Hematopoietic multipotent progenitor cell treated with erythropoietin and hydrocortisone succinate and interleukin-3 and kit ligand, for 8 days (in vitro differentiated cells): ENCODE results near the gene WNT2.
A peak's percentile ranks its signal among the peaks of the same experiment; 100 is the strongest.

ENCODE experiments used
- DNase-seq: peaks from one replicate; pipeline ENCODE4 v3.0.0-alpha.2; 2015

The WNT2 gene

GRCh38 chr7:117322741-117323304 is at the start of gene WNT2:
Gene WNT2 (minus strand): TSS chr7:117323058. CDS start chr7:117322989, 69 bp downstream.
- DNase-seq: no peak

DNA sequence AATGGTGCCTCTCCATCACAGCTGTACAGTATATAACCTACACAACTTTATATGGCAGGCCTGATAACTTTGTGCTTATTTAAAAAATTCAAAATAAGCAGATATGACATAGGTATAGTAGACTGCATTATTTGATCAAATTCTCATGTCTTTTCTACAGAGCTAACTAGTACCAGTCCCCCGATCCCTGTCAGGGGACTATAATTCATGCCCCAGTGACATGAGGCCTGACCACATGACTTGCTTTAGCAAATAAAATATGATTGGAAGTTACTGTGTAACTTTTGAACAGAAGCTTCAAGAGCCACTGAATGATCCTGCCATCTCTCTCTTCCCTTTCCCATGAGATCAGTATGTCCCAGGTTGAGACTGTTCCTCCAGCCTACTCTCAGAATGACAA is 49.2 kb upstream of the WNT2 start:
- DNase-seq: no peak

- DNase-seq: no peak
Measured at GRCh38 chr7:117364339-117365080, 41.7 kb upstream of the WNT2 start.

GRCh38 chr7:117362294-117362888 is 39.5 kb upstream of the WNT2 start:
- DNase-seq: no peak

DNA sequence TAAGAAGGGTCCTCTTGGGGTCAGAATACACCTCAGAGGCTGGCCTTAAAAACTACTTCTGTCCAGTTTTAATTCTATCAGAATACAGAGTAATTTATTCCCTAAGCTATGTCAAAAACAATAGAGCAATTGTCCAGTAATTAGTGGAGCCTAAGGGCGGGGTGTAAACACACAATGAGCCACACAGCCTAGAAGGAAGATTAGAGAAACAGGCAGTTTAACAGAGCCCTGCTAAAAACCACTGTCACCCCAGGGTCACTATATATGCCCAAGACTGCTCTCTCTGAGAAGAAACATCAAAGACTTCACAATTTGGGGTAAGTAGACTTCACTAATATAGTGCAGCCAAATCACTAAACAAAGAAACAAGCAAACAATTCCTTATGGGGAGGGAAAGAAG is 27.2 kb upstream of the WNT2 start:
- DNase-seq: no peak

DNA sequence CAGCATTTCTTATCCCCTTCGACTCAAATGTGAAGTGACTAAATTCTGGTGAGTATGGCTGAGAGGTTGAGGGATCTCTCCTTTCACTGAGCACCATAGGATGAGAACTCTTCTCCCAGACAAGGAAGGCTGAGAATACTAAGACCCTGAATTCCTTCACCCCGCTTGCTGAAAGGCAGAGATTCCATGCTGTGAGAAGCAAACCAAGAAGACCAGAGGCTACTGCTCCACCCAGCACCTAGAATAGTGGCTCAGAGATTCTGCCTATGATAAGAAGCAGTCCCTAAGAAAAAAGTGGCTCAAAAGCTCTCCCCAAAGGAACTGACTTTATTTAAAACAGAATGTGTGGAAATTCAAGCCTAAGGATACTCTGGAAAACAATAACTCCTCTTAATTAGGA is 26.7 kb upstream of the WNT2 start:
- no peak for DNase-seq

GRCh38 chr7:117347962-117348672 is 25.3 kb upstream of the WNT2 start:
- DNase-seq: no peak

DNA sequence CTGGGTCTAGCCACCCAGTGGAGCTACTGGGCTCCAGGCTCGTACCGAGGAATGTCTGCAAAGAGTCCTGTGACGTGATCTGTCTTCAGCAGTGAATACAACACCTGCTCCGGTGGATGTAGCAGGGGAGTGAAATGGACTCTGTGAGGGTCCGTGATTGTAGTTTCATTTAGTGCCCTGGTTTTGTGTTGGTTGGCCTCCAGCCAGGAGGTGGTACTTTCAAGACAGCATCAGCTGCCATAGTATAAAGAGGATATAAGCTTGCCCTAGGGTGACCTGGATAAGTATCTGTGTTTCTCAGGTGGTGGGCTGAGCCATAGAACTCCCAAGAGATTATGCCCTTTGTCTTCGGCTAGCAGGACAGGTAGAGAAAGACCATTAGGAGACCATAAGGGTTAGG is 24.6 kb upstream of the WNT2 start:
- DNase-seq: no peak

GRCh38 chr7:117346161-117346560 is 23.3 kb upstream of the WNT2 start:
- no peak for DNase-seq

GRCh38 chr7:117338020-117338419 is 15.2 kb upstream of the WNT2 start:
- DNase-seq: peak; percentile 3

DNA sequence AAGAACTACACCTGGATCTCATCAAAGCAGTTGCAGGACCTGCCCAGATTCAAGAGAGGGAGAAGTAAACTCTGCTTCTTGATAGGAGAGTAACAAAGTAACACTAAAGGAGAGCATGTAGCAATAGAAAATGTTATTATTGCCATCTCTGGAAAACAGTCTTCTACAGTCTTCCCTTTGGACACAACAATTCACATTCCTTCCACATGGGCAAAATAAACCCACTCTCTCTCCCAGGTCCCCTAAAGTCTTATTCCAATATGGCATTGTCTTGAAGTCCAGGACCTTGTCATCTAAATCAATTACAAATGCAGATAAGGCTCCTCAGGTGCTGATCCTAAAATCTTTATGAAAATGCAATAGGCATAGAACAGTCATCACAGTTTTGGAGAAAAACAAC is 10.3 kb upstream of the WNT2 start:
- DNase-seq: no peak

DNA sequence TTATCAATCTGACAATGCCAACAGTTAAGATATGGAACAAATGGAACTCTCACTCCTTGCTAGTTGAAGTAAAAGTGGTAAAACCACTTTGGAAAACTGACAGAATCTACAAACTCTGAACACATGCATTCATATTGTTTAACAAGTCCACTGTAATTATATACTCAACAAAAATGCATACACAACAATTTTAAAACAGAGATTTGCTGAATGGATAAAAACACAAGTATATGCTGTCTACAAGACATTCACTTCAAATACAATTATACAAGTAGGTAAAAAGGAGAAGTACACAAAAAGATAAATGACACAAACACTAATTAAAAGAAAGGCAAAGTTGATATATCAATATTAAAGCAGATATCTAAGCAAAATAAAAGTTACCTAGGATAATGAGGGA is 9.2 kb upstream of the WNT2 start:
- DNase-seq: no peak

DNA sequence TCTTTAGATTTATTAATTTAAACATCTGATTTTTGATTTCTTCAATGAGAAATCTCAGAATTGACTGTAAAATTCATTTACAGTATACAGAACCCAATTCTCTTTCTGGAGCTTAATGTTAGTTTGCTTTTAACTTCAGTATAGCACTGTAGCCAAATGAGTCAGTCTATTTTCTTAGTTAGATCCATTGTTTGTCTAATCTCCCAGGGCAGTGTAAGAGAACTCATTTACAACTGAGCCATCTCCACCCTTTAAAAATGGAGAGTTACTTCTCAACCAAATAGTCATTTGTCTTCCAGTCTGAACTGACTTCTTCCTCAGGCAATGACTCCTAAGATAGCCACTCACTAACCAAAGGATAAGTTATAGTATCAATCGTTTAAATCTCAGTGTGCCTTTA is 3.0 kb upstream of the WNT2 start:
- DNase-seq: no peak

GRCh38 chr7:117324960-117325359 is 2.1 kb upstream of the WNT2 start:
- no peak for DNase-seq

DNA sequence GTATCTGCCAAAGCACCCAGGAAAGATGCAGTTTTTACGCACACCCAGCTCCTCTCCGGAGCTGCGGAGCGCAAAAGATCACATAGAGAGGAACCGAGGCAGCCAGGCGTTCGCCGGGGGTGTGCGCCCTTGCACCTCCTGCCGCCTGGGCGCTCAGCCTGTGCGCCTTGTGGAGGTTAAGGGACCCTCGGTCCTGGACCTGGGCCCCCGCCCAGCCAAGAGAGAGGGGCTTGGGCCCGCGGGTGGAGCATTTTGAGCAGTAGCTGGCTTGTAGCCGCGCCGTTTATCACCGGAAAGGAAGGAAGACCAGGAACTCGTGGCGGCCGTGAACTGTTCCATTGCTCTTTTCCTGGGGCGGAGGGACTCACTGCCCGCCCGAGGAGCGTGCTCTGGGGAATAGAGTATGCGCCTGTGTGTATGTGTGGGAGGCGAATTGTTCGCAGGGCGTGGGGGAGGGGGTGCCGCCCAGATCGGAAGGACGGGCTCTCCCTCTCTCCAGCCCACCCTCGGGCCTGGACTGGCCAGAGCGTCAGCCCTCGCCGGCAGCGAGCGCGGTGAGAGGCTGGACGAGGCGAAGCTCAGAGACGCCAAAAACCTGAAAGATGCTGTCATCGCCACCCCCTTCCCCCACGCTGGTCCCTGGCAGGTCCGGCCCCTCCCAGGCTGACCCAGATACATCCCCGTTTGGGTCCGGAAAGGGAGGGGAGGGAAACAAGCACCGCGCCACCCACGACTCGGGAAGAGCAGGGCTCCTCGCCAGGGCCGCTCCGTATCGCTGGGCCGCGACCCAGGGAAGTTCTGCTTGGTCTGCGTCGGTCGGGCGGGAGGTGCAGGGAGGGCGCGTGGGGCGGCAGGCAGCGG is 1.2 kb upstream of the WNT2 start:
- DNase-seq: no peak

DNA sequence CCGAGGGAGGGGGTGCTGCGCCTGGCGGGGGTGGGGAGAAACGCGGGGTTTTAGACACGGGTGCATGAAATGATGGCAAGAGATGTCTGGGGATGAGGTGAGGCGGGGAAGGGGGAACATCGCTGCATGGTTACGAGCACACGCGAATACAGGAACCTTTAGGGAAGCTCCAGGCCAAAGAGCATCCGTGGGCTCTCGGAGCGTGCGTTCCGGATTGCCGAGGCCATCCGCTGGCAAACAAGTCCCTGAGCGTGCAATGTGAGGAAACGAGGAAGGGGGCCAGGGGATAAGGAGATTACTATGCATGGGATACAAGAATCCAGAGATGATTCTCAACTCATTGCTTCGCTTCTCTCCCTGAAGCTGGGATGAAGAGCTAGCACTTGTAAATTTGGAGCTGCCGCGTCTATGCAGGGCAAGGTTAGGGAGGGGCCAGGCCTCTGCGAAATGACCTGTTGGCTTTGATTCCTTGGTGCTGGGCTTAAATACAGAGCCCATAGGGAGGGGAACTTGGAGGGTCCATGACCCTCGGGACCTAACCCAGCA is 520 bp upstream of the WNT2 start:
- DNase-seq: no peak

DNA sequence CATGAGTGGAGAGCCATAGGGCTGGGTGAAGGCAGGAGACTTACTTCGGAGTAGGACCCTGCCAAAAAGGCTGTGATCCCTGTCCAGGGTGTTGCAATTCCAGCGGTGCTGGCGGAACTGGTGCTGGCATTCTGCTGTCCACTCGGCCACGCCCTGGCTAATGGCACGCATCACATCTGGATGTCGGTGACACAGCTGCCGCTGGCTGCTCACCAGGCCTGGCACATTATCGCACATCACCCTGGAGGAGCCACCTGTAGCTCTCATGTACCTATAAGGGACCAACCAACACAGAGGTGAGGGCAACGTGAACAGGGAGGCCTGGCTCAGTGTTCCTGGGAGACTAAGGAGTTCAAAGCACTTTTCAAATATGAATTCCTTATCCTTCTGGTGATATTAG is 2.3 kb downstream of the WNT2 start:
- no peak for DNase-seq

GRCh38 chr7:117319181-117319580 is 3.7 kb downstream of the WNT2 start:
- DNase-seq: no peak

GRCh38 chr7:117313582-117313981 is 9.3 kb downstream of the WNT2 start:
- no peak for DNase-seq

- no peak for DNase-seq
Measured at GRCh38 chr7:117312593-117313580, 10.0 kb downstream of the WNT2 start.

DNA sequence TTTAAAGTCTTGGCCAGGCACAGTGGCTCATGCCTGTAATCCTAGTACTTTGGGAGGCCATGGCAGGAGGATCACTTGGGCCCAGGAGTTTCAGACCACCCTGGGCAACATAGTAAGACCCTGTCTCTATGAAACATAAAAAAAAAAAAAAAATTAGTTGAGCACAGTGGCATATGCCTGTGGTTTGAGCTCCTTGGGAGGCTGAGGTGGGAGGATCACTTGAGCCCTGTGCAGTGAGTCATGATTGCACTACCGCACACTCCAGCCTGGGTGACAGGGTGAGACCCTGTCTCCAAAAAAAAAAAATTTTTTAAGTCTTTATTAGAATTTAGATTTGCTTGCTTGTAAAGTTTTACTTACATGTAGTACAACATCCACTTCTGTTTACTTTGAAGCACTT is 14.0 kb downstream of the WNT2 start:
- DNase-seq: no peak
